Sigmoid colon (tissue), 7 donors: Measurements from ENCODE around the gene SEMA6B. TPM values are rescaled to one million over a fixed set of nuclear protein-coding genes. Genes with fewer than 3 reads are reported as not detected.

Source experiments
- DNase-seq: peaks from one replicate; pipeline ENCODE4 v3.0.0-alpha.2; 2019
- H3K27ac ChIP-seq, 4 donors: fragments of 200-600 bp; sonication (generic); one replicate each; pipeline ENCODE4 v1.5.1; 2016 to 2019; ENCODE audit warnings: mild to moderate bottlenecking in 1 of 4
- H3K27me3 ChIP-seq, 3 donors: fragments of 200-600 bp; sonication (generic); one replicate each; pipeline ENCODE4 v1.5.1; 2019; ENCODE audit warnings: mild to moderate bottlenecking in 1 of 3
- H3K36me3 ChIP-seq, 4 donors: fragments of 200-600 bp; sonication (generic); one replicate each; pipeline ENCODE4 v1.5.1; 2016 to 2019
- H3K4me1 ChIP-seq, 4 donors: fragments of 200-600 bp; sonication (generic); one replicate each; pipeline ENCODE4 v1.5.1; 2017 to 2019
- H3K4me3 ChIP-seq, 4 donors: fragments of 200-600 bp; sonication (generic); one replicate each; pipeline ENCODE4 v1.5.1; 2017 to 2019; ENCODE audit warnings: mild to moderate bottlenecking in 2 of 4, moderate library complexity in 1 of 4
- H3K9me3 ChIP-seq, 4 donors: fragments of 200-600 bp in 3 of 4; sonication (generic) in 3 of 4; one replicate each; pipeline versions ENCODE4 v1.5.1 to v1.6.1; 2013 to 2019
- POLR2A ChIP-seq, 2 donors: fragments of 450-650 bp; IDR thresholded peaks; one replicate each; pipeline ENCODE4 v1.6.1; 2016; ENCODE audit warnings: antibody characterized with exemption in 2 of 2, mild to moderate bottlenecking in 2 of 2, moderate library complexity in 2 of 2
- WGBS, 2 donors: extraction: QIAGEN DNeasy Blood & Tissue Kit; methylation state at CpG; one replicate each; pipeline ENCODE4 v1.1.7; 2013; 5-methylcytosine and 5-hydroxymethylcytosine counted together
- intact Hi-C: fragments of 100-400 bp; cut with DNase I; formaldehyde crosslinking; loops from one replicate; pipeline ENCODE4 v1.15.1; 2023
- polyA plus RNA-seq, 3 donors: library from polyadenylated mRNA; stranded (reverse); fragments of 200-250 nt; gene quantifications; one replicate each; pipeline ENCODE4 v1.2.3, GENCODE V29; 2013
- total RNA-seq, 4 donors: library from RNA; depleted of rRNA; stranded (reverse); fragments of >200 nt; gene quantifications; one replicate each; pipeline ENCODE4 v1.1.0, GENCODE V29; 2016
- TF ChIP-seq, protein P1 (sequence below), 4 experiments: fragments of 450-650 bp in 3 of 4; fragments of 200-600 bp in 1 of 4; IDR thresholded peaks; one replicate each; pipeline ENCODE4 v1.5.1; 2016 to 2019; ENCODE audit warnings: antibody characterized with exemption in 4 of 4, mild to moderate bottlenecking in 3 of 4, moderate library complexity in 2 of 4
- donor health status: healthy with polysubstance abuse.
- donor health status: Bipolar disorder and iron deficiency.
- donor health status: healthy.

Gene SEMA6B
- total and polyA plus RNA-seq, 7 donors, result 0.60 to 16.9 (median 1.8) TPM

DNA sequence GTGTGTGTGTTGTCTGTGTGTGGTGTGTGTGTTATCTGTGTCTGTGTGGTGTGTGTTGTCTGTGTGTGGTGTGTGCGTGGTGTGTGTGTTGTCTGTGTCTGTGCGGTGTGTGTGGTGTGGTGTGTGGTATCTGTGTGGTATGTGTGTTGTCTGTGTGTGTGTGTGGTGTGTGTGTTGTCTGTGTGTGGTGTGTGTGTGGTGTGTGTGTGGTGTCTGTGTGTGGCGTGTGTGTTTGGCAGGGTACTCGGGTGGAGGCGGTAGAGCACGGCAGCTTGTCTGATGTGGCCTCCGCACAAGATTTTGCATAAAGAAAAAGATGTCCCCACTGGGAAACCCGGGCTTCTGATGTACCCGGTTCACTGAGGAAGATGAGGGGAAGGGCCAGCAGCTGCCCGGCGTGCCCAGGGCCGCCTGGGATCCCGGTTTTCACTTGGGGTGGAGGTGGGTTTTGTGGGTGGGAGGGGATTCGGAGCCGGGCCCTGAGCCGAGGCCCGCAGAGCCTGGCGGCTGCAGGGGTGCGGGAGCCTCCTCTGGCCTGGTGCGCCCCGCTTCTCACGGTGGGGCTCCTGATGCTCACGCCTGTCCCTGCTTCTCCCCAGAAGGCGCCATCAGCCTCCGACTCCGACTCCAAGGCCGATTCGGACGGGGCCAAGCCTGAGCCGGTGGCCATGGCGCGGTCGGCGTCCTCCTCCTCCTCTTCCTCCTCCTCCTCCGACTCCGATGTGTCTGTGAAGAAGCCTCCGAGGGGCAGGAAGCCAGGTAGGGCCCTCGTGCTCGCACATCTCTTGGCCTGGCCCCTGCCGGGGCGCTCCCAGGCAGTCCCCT, 66.2 kb downstream of the SEMA6B start:
- TF ChIP-seq, protein P1, sequence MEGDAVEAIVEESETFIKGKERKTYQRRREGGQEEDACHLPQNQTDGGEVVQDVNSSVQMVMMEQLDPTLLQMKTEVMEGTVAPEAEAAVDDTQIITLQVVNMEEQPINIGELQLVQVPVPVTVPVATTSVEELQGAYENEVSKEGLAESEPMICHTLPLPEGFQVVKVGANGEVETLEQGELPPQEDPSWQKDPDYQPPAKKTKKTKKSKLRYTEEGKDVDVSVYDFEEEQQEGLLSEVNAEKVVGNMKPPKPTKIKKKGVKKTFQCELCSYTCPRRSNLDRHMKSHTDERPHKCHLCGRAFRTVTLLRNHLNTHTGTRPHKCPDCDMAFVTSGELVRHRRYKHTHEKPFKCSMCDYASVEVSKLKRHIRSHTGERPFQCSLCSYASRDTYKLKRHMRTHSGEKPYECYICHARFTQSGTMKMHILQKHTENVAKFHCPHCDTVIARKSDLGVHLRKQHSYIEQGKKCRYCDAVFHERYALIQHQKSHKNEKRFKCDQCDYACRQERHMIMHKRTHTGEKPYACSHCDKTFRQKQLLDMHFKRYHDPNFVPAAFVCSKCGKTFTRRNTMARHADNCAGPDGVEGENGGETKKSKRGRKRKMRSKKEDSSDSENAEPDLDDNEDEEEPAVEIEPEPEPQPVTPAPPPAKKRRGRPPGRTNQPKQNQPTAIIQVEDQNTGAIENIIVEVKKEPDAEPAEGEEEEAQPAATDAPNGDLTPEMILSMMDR (IDR thresholded peaks at IDR 0.05), result no peak
- TF ChIP-seq POLR2A (IDR thresholded peaks at IDR 0.05), result no peak
- intact Hi-C loops, result no loop called here
- Histone ChIP-seq H3K36me3 (peaks cover 39 to 93% (median 62%) of the 10 kb centered on the region in 4 donors), H3K4me3 (no peak overlapping the region), H3K27ac (no peak overlapping the region), H3K4me1 (no peaks in the 10 kb centered on the region), H3K9me3 (no peaks in the 10 kb centered on the region), H3K27me3 (no peaks in the 10 kb centered on the region)
- DNase-seq, result no peak
- WGBS, 2 donors, result 93 to 96% methylated on average over 41 of the region's 41 CpGs

Other genes starting within 250 kb of the SEMA6B start
- 1 to 10 TPM in 3 of 4 donors, under 1 TPM in 1; 0.99 to 5.5 (median 2.7) TPM for gene STAP2, start 220.9 kb downstream of the SEMA6B start, total RNA-seq
- gene STAP2, start 220.9 kb downstream of the SEMA6B start, polyA plus RNA-seq, result 100 to 1,000 TPM; 146 to 313 (median 199) TPM
- gene MPND, start 216.1 kb downstream of the SEMA6B start, total RNA-seq, result 10 to 100 TPM in 1 of 4 donors, 1 to 10 TPM in 3; 8.6 to 13.3 (median 9.3) TPM
- gene MPND, start 216.1 kb downstream of the SEMA6B start, polyA plus RNA-seq, result 10 to 100 TPM; 38.2 to 65.2 (median 60.1) TPM
- 10 to 100 TPM; 28.5 to 33.9 (median 32.2) TPM for gene SH3GL1, start 159.1 kb downstream of the SEMA6B start, total RNA-seq
- 10 to 100 TPM; 37.9 to 47.4 (median 45.0) TPM for gene SH3GL1, start 159.1 kb downstream of the SEMA6B start, polyA plus RNA-seq
- gene CHAF1A, start 157.0 kb downstream of the SEMA6B start, total RNA-seq, result 1 to 10 TPM; 3.6 to 5.5 (median 4.1) TPM
- gene CHAF1A, start 157.0 kb downstream of the SEMA6B start, polyA plus RNA-seq, result 10 to 100 TPM in 2 of 3 donors, 1 to 10 TPM in 1; 5.4 to 19.1 (median 10.6) TPM
- 100 to 1,000 TPM in 1 of 4 donors, 10 to 100 TPM in 3; 47.1 to 103 (median 62.7) TPM for gene UBXN6, start 101.9 kb downstream of the SEMA6B start, total RNA-seq
- 100 to 1,000 TPM in 2 of 3 donors, 10 to 100 TPM in 1; 96.3 to 160 (median 114) TPM for gene UBXN6, start 101.9 kb downstream of the SEMA6B start, polyA plus RNA-seq
- gene HDGFL2, start 87.4 kb downstream of the SEMA6B start, total RNA-seq, result 10 to 100 TPM; 31.0 to 45.5 (median 40.4) TPM
- 10 to 100 TPM; 19.8 to 78.2 (median 22.2) TPM for gene HDGFL2, start 87.4 kb downstream of the SEMA6B start, polyA plus RNA-seq
- gene PLIN4, start 41.2 kb downstream of the SEMA6B start, total RNA-seq, result 10 to 100 TPM; 41.3 to 71.7 (median 55.9) TPM
- gene PLIN4, start 41.2 kb downstream of the SEMA6B start, polyA plus RNA-seq, result 10 to 100 TPM in 1 of 3 donors, 1 to 10 TPM in 1, under 1 TPM in 1; 0.69 to 22.3 (median 1.8) TPM
- 10 to 100 TPM in 1 of 4 donors, 1 to 10 TPM in 3; 2.5 to 10.0 (median 4.2) TPM for gene PLIN5, start 24.5 kb downstream of the SEMA6B start, total RNA-seq
- gene PLIN5, start 24.5 kb downstream of the SEMA6B start, polyA plus RNA-seq, result 1 to 10 TPM in 2 of 3 donors, under 1 TPM in 1; 0.69 to 3.1 (median 2.4) TPM
- gene LRG1, start 19.6 kb downstream of the SEMA6B start, total RNA-seq, result 1 to 10 TPM in 1 of 4 donors, under 1 TPM in 2, not detected in 1; 0.36 to 2.3 (median 0.49) TPM
- gene LRG1, start 19.6 kb downstream of the SEMA6B start, polyA plus RNA-seq, result 10 to 100 TPM in 1 of 3 donors, 1 to 10 TPM in 2; 2.4 to 21.0 (median 3.7) TPM
- 10 to 100 TPM; 18.9 to 25.2 (median 20.0) TPM for gene TNFAIP8L1, start 79.8 kb upstream of the SEMA6B start, total RNA-seq
- gene TNFAIP8L1, start 79.8 kb upstream of the SEMA6B start, polyA plus RNA-seq, result 10 to 100 TPM in 1 of 3 donors, 1 to 10 TPM in 2; 3.7 to 17.1 (median 4.8) TPM
- gene MYDGF, start 110.7 kb upstream of the SEMA6B start, total RNA-seq, result 10 to 100 TPM; 25.7 to 37.4 (median 34.0) TPM
- gene MYDGF, start 110.7 kb upstream of the SEMA6B start, polyA plus RNA-seq, result 100 to 1,000 TPM in 1 of 3 donors, 10 to 100 TPM in 2; 34.2 to 200 (median 55.3) TPM
- 10 to 100 TPM; 29.6 to 90.6 (median 40.5) TPM for gene DPP9, start 164.2 kb upstream of the SEMA6B start, total RNA-seq
- 10 to 100 TPM; 27.6 to 62.6 (median 31.7) TPM for gene DPP9, start 164.2 kb upstream of the SEMA6B start, polyA plus RNA-seq
- 10 to 100 TPM; 10.2 to 12.9 (median 11.8) TPM for gene FEM1A, start 232.1 kb upstream of the SEMA6B start, total RNA-seq
- 1 to 10 TPM; 3.0 to 6.9 (median 5.3) TPM for gene FEM1A, start 232.1 kb upstream of the SEMA6B start, polyA plus RNA-seq